ENCODE measurements around the gene ASB16. TPM values are rescaled to one million over a fixed set of nuclear protein-coding genes. Genes with fewer than 3 reads are reported as not detected.
"Not testable (repeated sequence)": the region's sequence is repeated elsewhere in the genome, so short reads cannot be mapped to it uniquely, and the experiment has no call there.

Gene ASB16
- polyA plus RNA-seq, 1 donor from 2014 or later, result not detected

GRCh38 chr17:44143921-44144320, 26.6 kb upstream of the ASB16 start:
- H3K9me2 ChIP-seq (ENCODE audit: insufficient read depth, low read length); H2AFZ ChIP-seq (ENCODE audit: low read depth, low read length); H3K9me3 ChIP-seq (ENCODE audit: low read length); H3K79me2 ChIP-seq (replicated peaks; ENCODE audit: insufficient read depth, low read length); H3K36me3 ChIP-seq (ENCODE audit: insufficient read depth, low read length); H3K27me3 ChIP-seq (ENCODE audit: insufficient read depth, low read depth, low read length); H3K4me2 ChIP-seq (ENCODE audit: low read length); H3F3A ChIP-seq (ENCODE audit: insufficient read depth, low read length, poor library complexity, severe bottlenecking); H3K9ac ChIP-seq (ENCODE audit: low read length); H4K20me1 ChIP-seq (ENCODE audit: insufficient read depth); H3K4me3 ChIP-seq (ENCODE audit: low read length); H3K27ac ChIP-seq (ENCODE audit: low read length): not testable (repeated sequence)

DNA sequence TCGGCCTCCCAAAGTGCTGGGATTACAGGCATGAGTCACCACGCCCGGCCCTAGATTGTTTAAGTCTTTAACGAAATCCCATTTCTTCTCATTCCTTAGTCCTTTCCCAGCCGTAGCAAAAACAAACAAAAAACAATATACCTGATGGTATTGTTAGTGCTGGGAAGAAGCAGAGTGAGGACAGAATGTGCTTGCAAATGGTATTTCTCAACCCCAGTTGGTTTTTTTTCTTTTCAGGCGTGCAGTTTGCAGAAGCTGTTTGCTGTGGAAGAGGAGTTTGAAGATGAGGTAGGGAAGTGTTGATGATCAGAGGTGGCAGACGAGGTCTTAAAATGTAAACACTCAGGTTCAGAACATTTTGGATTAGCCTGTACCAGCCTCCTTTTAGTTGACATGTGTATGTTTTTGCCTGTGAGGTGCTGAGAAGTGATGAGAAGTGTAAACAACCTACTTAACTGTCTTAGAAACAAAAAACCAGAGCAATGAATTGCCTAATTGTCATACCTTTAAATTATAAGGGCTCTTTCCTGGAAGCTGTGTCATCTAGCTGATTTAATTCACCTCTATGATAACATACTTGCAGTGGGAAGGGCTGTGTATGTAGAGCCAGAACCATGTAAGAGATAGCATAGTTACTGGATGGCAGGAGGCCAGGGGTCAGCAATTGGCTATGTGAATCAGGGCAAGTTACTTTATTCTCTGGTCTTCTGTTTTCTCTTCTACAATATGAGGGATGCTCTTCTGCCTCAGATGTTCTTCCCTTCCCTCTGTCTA, 25.4 kb upstream of the ASB16 start:
- Histone ChIP-seq H3K9ac (ENCODE audit: low read length) (no peak overlapping the region), H3K9me2 (ENCODE audit: insufficient read depth, low read length) (no peaks in the 10 kb centered on the region), H3K9me3 (ENCODE audit: low read length) (no peaks in the 10 kb centered on the region)

More for the DNA sequence above, 25.4 kb upstream of the ASB16 start:
- no peak overlapping the region for H3K27ac ChIP-seq (ENCODE audit: low read length)
- H3K4me3 ChIP-seq (ENCODE audit: low read length), result no peak overlapping the region
- no peaks in the 10 kb centered on the region for H4K20me1 ChIP-seq (ENCODE audit: insufficient read depth)
- no peak overlapping the region for H2AFZ ChIP-seq (ENCODE audit: low read depth, low read length)
- no peaks in the 10 kb centered on the region for H3K79me2 ChIP-seq (replicated peaks; ENCODE audit: insufficient read depth, low read length)
- no peaks in the 10 kb centered on the region for H3F3A ChIP-seq (ENCODE audit: insufficient read depth, low read length, poor library complexity, severe bottlenecking)
- TF ChIP-seq RAD21 (conservative IDR thresholded peaks at IDR 0.05) (no peak), POLR2AphosphoS5 (IDR thresholded peaks at IDR 0.05) (no peak), MXI1 (conservative IDR thresholded peaks at IDR 0.05; ENCODE audit: poor library complexity, severe bottlenecking) (no peak), EP300 (conservative IDR thresholded peaks at IDR 0.05; ENCODE audit: poor library complexity, severe bottlenecking) (no peak), EZH2 (IDR thresholded peaks at IDR 0.05; ENCODE audit: borderline replicate concordance, insufficient read depth, low read length, poor library complexity, severe bottlenecking) (no peak), TAF1 (IDR thresholded peaks at IDR 0.05; ENCODE audit: low read depth) (no peak), SMC3 (conservative IDR thresholded peaks at IDR 0.05; ENCODE audit: poor library complexity) (no peak)
- TF ChIP-seq, protein P1, sequence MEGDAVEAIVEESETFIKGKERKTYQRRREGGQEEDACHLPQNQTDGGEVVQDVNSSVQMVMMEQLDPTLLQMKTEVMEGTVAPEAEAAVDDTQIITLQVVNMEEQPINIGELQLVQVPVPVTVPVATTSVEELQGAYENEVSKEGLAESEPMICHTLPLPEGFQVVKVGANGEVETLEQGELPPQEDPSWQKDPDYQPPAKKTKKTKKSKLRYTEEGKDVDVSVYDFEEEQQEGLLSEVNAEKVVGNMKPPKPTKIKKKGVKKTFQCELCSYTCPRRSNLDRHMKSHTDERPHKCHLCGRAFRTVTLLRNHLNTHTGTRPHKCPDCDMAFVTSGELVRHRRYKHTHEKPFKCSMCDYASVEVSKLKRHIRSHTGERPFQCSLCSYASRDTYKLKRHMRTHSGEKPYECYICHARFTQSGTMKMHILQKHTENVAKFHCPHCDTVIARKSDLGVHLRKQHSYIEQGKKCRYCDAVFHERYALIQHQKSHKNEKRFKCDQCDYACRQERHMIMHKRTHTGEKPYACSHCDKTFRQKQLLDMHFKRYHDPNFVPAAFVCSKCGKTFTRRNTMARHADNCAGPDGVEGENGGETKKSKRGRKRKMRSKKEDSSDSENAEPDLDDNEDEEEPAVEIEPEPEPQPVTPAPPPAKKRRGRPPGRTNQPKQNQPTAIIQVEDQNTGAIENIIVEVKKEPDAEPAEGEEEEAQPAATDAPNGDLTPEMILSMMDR (IDR thresholded peaks at IDR 0.05; ENCODE audit: poor library complexity, severe bottlenecking), result no peak
- TF ChIP-seq, protein P2, sequence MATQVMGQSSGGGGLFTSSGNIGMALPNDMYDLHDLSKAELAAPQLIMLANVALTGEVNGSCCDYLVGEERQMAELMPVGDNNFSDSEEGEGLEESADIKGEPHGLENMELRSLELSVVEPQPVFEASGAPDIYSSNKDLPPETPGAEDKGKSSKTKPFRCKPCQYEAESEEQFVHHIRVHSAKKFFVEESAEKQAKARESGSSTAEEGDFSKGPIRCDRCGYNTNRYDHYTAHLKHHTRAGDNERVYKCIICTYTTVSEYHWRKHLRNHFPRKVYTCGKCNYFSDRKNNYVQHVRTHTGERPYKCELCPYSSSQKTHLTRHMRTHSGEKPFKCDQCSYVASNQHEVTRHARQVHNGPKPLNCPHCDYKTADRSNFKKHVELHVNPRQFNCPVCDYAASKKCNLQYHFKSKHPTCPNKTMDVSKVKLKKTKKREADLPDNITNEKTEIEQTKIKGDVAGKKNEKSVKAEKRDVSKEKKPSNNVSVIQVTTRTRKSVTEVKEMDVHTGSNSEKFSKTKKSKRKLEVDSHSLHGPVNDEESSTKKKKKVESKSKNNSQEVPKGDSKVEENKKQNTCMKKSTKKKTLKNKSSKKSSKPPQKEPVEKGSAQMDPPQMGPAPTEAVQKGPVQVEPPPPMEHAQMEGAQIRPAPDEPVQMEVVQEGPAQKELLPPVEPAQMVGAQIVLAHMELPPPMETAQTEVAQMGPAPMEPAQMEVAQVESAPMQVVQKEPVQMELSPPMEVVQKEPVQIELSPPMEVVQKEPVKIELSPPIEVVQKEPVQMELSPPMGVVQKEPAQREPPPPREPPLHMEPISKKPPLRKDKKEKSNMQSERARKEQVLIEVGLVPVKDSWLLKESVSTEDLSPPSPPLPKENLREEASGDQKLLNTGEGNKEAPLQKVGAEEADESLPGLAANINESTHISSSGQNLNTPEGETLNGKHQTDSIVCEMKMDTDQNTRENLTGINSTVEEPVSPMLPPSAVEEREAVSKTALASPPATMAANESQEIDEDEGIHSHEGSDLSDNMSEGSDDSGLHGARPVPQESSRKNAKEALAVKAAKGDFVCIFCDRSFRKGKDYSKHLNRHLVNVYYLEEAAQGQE (IDR thresholded peaks at IDR 0.05; ENCODE audit: borderline replicate concordance), result no peak
- H3K27me3 ChIP-seq (ENCODE audit: insufficient read depth, low read depth, low read length), result no peaks in the 10 kb centered on the region
- no peak overlapping the region for H3K4me2 ChIP-seq (ENCODE audit: low read length)
- no peaks in the 10 kb centered on the region for H3K36me3 ChIP-seq (ENCODE audit: insufficient read depth, low read length)
